Breast epithelium (tissue), 4 donors: ENCODE data around the gene XPNPEP1. TPM values are rescaled to one million over a fixed set of nuclear protein-coding genes. Genes with fewer than 3 reads are reported as not detected.

ENCODE experiments used
- DNase-seq, 2 donors: peaks; one replicate each; pipeline ENCODE4 v3.0.0-alpha.2; 2019; ENCODE audit warnings: low spot score in 2 of 2
- H3K27ac ChIP-seq, 2 donors: fragments of 200-600 bp; sonication (generic) in 1 of 2; one replicate each; pipeline ENCODE4 v1.5.1; 2016 to 2019; ENCODE audit warnings: mild to moderate bottlenecking in 1 of 2
- H3K27me3 ChIP-seq, 2 donors: fragments of 200-600 bp; sonication (generic) in 1 of 2; one replicate each; pipeline versions ENCODE4 v1.5.1 to v1.6.0; 2017 to 2019; ENCODE audit warnings: control low read depth in 1 of 2, mild to moderate bottlenecking in 1 of 2
- H3K36me3 ChIP-seq: fragments of 200-600 bp; one replicate; pipeline ENCODE4 v1.5.1; 2019
- H3K4me1 ChIP-seq, 2 donors: fragments of 200-600 bp; sonication (generic); one replicate each; pipeline ENCODE4 v1.5.1; 2016 to 2019; ENCODE audit warnings: control low read depth in 1 of 2
- H3K4me3 ChIP-seq, 3 donors: fragments of 200-600 bp; sonication (generic); 1 replicate in 2 of 3; 2 replicates in 1 of 3; pipeline ENCODE4 v1.5.1; 2016 to 2019; ENCODE audit warnings: mild to moderate bottlenecking in 3 of 3, moderate library complexity in 2 of 3
- H3K9me3 ChIP-seq, 2 donors: fragments of 200-600 bp; sonication (generic) in 1 of 2; one replicate each; pipeline ENCODE4 v1.5.1; 2016 to 2019; ENCODE audit warnings: control low read depth in 1 of 2
- POLR2A ChIP-seq: fragments of 450-650 bp; IDR thresholded peaks from one replicate; pipeline ENCODE4 v1.6.1; 2016; ENCODE audit warnings: antibody characterized with exemption, mild to moderate bottlenecking, moderate library complexity
- POLR2AphosphoS5 ChIP-seq, 3 donors: sonication (generic); formaldehyde crosslinking; IDR thresholded peaks; one replicate each; pipeline ENCODE4 v1.6.1; 2017; ENCODE audit warnings: antibody characterized with exemption in 3 of 3
- intact Hi-C: fragments of 100-400 bp; cut with DNase I; formaldehyde crosslinking; loops from one replicate; pipeline ENCODE4 v1.15.1; 2023; ENCODE audit warnings: low total_unique reads
- total RNA-seq, 3 donors: library from RNA; depleted of rRNA; stranded (reverse); fragments of >200 nt; gene quantifications; one replicate each; pipeline ENCODE4 v1.1.0, GENCODE V29; 2016
- TF ChIP-seq, protein P1 (sequence below), 3 donors: fragments of 450-650 bp; IDR thresholded peaks; one replicate each; pipeline ENCODE4 v1.5.1; 2016 to 2017; ENCODE audit warnings: antibody characterized with exemption in 3 of 3, mild to moderate bottlenecking in 3 of 3, moderate library complexity in 3 of 3

Gene XPNPEP1
- total RNA-seq, 3 donors from 2014 or later, result 61.1 to 89.5 (median 89.0) TPM

DNA sequence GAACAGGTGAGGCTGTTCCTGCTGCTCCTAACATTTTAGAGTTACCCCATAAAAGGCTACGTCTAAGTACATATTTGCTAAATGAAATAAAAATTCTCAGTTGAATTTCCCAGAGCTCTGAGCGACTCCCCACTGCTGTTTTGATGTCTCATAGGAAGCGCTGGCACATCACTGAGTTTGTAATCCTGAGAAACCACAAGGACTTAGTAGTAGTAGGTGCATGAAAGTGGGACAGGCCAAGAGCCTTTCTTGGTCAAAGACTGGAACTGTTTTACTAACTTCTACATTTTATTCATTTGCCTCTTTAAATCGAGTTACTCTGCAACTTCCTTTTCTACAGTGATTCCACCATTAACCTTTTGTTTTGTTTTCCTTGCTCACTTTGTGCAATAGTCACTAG is 85.9 kb downstream of the XPNPEP1 start:
- intact Hi-C loops, result no loop called here
- H3K27ac ChIP-seq, result no peak overlapping the region
- no peaks in the 10 kb centered on the region for H3K27me3 ChIP-seq
- TF ChIP-seq POLR2A, result no peak
- TF ChIP-seq POLR2AphosphoS5 (IDR thresholded peaks at IDR 0.05), result no peak
- TF ChIP-seq, protein P1, sequence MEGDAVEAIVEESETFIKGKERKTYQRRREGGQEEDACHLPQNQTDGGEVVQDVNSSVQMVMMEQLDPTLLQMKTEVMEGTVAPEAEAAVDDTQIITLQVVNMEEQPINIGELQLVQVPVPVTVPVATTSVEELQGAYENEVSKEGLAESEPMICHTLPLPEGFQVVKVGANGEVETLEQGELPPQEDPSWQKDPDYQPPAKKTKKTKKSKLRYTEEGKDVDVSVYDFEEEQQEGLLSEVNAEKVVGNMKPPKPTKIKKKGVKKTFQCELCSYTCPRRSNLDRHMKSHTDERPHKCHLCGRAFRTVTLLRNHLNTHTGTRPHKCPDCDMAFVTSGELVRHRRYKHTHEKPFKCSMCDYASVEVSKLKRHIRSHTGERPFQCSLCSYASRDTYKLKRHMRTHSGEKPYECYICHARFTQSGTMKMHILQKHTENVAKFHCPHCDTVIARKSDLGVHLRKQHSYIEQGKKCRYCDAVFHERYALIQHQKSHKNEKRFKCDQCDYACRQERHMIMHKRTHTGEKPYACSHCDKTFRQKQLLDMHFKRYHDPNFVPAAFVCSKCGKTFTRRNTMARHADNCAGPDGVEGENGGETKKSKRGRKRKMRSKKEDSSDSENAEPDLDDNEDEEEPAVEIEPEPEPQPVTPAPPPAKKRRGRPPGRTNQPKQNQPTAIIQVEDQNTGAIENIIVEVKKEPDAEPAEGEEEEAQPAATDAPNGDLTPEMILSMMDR (IDR thresholded peaks at IDR 0.05), result no peak
- no peaks in the 10 kb centered on the region for H3K4me1 ChIP-seq
- H3K9me3 ChIP-seq, result no peaks in the 10 kb centered on the region
- DNase-seq, result no peak
- H3K36me3 ChIP-seq, result no peaks in the 10 kb centered on the region
- no peak overlapping the region for H3K4me3 ChIP-seq

GRCh38 chr10:109835257-109835656 is 88.1 kb downstream of the XPNPEP1 start:
- intact Hi-C loops, result no loop called here
- H3K4me1 ChIP-seq, result no peaks in the 10 kb centered on the region
- no peaks in the 10 kb centered on the region for H3K9me3 ChIP-seq
- no peak overlapping the region for H3K4me3 ChIP-seq
- TF ChIP-seq POLR2A (no peak), POLR2AphosphoS5 (IDR thresholded peaks at IDR 0.05) (no peak)
- TF ChIP-seq, protein P1 (IDR thresholded peaks at IDR 0.05), result no peak
- no peaks in the 10 kb centered on the region for H3K36me3 ChIP-seq
- H3K27ac ChIP-seq, result no peak overlapping the region
- no peak for DNase-seq
- H3K27me3 ChIP-seq, result no peaks in the 10 kb centered on the region

GRCh38 chr10:109831846-109832245 is 91.5 kb downstream of the XPNPEP1 start:
- Histone ChIP-seq H3K36me3 (no peaks in the 10 kb centered on the region), H3K9me3 (no peaks in the 10 kb centered on the region), H3K27me3 (no peaks in the 10 kb centered on the region), H3K27ac (no peak overlapping the region), H3K4me3 (no peak overlapping the region), H3K4me1 (no peaks in the 10 kb centered on the region)
- no peak for DNase-seq
- TF ChIP-seq POLR2AphosphoS5 (IDR thresholded peaks at IDR 0.05) (no peak), POLR2A (no peak)
- intact Hi-C loops, result no loop called here

GRCh38 chr10:109824206-109824605 is 99.1 kb downstream of the XPNPEP1 start:
- H3K4me1 ChIP-seq, result no peaks in the 10 kb centered on the region
- no peak for DNase-seq
- TF ChIP-seq, protein P1 (IDR thresholded peaks at IDR 0.05), result no peak
- TF ChIP-seq POLR2AphosphoS5 (IDR thresholded peaks at IDR 0.05), result no peak
- TF ChIP-seq POLR2A, result no peak
- H3K27me3 ChIP-seq, result no peaks in the 10 kb centered on the region
- H3K9me3 ChIP-seq, result no peaks in the 10 kb centered on the region
- intact Hi-C loops, result no loop called here
- H3K36me3 ChIP-seq, result no peaks in the 10 kb centered on the region
- H3K27ac ChIP-seq, result no peak overlapping the region
- no peak overlapping the region for H3K4me3 ChIP-seq

- Histone ChIP-seq H3K27ac (no peak overlapping the region), H3K27me3 (no peaks in the 10 kb centered on the region), H3K4me3 (no peak overlapping the region), H3K4me1 (no peaks in the 10 kb centered on the region), H3K36me3 (no peaks in the 10 kb centered on the region), H3K9me3 (no peaks in the 10 kb centered on the region)
- intact Hi-C loops, result no loop called here
- DNase-seq, result no peak
- no peak for TF ChIP-seq POLR2A
- no peak for TF ChIP-seq POLR2AphosphoS5 (IDR thresholded peaks at IDR 0.05)
- TF ChIP-seq, protein P1 (IDR thresholded peaks at IDR 0.05), result no peak
These were observed 100.1 kb downstream of the XPNPEP1 start for GRCh38 chr10:109823196-109823595.

GRCh38 chr10:109821672-109822071 is 101.6 kb downstream of the XPNPEP1 start:
- Histone ChIP-seq H3K9me3 (no peaks in the 10 kb centered on the region), H3K4me1 (no peaks in the 10 kb centered on the region), H3K36me3 (no peaks in the 10 kb centered on the region), H3K27ac (no peak overlapping the region), H3K4me3 (no peak overlapping the region), H3K27me3 (no peaks in the 10 kb centered on the region)
- intact Hi-C loops, result no loop called here
- no peak for TF ChIP-seq POLR2A
- DNase-seq, result no peak
